Gastroesophageal sphincter (tissue), 4 donors: Measurements from ENCODE around the gene MOV10. TPM values are rescaled to one million over a fixed set of nuclear protein-coding genes. Genes with fewer than 3 reads are reported as not detected.

Source experiments
- ATAC-seq: fragments of 150-250 bp; one replicate; pipeline ENCODE4 v1.9.1; 2016; ENCODE audit warnings: mild to moderate bottlenecking, moderate library complexity
- H3K27ac ChIP-seq, 4 donors: fragments of 200-600 bp; sonication (generic) in 3 of 4; 1 replicate in 3 of 4; 2 replicates in 1 of 4; pipeline ENCODE4 v1.5.1; 2016 to 2019
- H3K27me3 ChIP-seq: fragments of 200-600 bp; sonication (generic); one replicate; pipeline ENCODE4 v1.5.1; 2019
- H3K36me3 ChIP-seq, 2 donors: fragments of 200-600 bp; sonication (generic); one replicate each; pipeline ENCODE4 v1.5.1; 2019; ENCODE audit warnings: control low read depth in 1 of 2
- H3K4me1 ChIP-seq, 3 donors: fragments of 200-600 bp; sonication (generic); 1 replicate in 2 of 3; 2 replicates in 1 of 3; pipeline ENCODE4 v1.5.1; 2016 to 2019; ENCODE audit warnings: control low read depth in 2 of 3
- H3K4me3 ChIP-seq, 2 donors: fragments of 200-600 bp; sonication (generic); one replicate each; pipeline ENCODE4 v1.5.1; 2019; ENCODE audit warnings: mild to moderate bottlenecking in 1 of 2, moderate library complexity in 1 of 2
- H3K9me3 ChIP-seq, 3 donors: fragments of 200-600 bp; sonication (generic); one replicate each; pipeline ENCODE4 v1.5.1; 2017 to 2019; ENCODE audit warnings: control low read depth in 2 of 3
- EP300 ChIP-seq: sonication (generic); formaldehyde crosslinking; IDR thresholded peaks from one replicate; pipeline ENCODE4 v1.6.1; 2017; ENCODE audit warnings: antibody characterized with exemption, mild to moderate bottlenecking
- POLR2A ChIP-seq, 2 donors: fragments of 450-650 bp; IDR thresholded peaks; one replicate each; pipeline ENCODE4 v1.6.1; 2017; ENCODE audit warnings: antibody characterized with exemption in 2 of 2, mild to moderate bottlenecking in 2 of 2, moderate library complexity in 1 of 2
- POLR2AphosphoS5 ChIP-seq: sonication (generic); formaldehyde crosslinking; IDR thresholded peaks from one replicate; pipeline ENCODE4 v1.6.1; 2017; ENCODE audit warnings: antibody characterized with exemption
- WGBS, 2 donors: methylation state at CpG; one replicate each; pipeline ENCODE4 v1.1.5; 2018; ENCODE audit warnings: low coverage in 1 of 2; 5-methylcytosine and 5-hydroxymethylcytosine counted together
- total RNA-seq, 4 donors: library from RNA; depleted of rRNA; stranded (reverse); fragments of >200 nt; gene quantifications; one replicate each; pipeline ENCODE4 v1.1.0, GENCODE V29; 2016
- TF ChIP-seq, protein P1 (sequence below), 4 experiments: fragments of 200-600 bp in 2 of 4; fragments of 450-650 bp in 2 of 4; sonication (generic) in 1 of 4; IDR thresholded peaks; one replicate each; pipeline ENCODE4 v1.5.1; 2017 to 2019; ENCODE audit warnings: antibody characterized with exemption in 4 of 4, mild to moderate bottlenecking in 2 of 4, moderate library complexity in 2 of 4

Gene MOV10
- total RNA-seq, 4 donors from 2014 or later = 13.4 to 25.3 (median 18.8) TPM

- Histone ChIP-seq H3K9me3 (no peaks in the 10 kb centered on the region), H3K4me1 (peaks cover 5 to 90% (median 63%) of the 10 kb centered on the region in 3 donors), H3K27ac (peak overlapping the region; percentile 67 to 100 (median 94)), H3K36me3 (peaks cover 0 to 57% of the 10 kb centered on the region in 2 donors), H3K27me3 (no peaks in the 10 kb centered on the region), H3K4me3 (no peak overlapping the region)
- TF ChIP-seq POLR2AphosphoS5 (no peak), POLR2A (IDR thresholded peaks at IDR 0.05) (no peak), EP300 (no peak)
- TF ChIP-seq, protein P1, sequence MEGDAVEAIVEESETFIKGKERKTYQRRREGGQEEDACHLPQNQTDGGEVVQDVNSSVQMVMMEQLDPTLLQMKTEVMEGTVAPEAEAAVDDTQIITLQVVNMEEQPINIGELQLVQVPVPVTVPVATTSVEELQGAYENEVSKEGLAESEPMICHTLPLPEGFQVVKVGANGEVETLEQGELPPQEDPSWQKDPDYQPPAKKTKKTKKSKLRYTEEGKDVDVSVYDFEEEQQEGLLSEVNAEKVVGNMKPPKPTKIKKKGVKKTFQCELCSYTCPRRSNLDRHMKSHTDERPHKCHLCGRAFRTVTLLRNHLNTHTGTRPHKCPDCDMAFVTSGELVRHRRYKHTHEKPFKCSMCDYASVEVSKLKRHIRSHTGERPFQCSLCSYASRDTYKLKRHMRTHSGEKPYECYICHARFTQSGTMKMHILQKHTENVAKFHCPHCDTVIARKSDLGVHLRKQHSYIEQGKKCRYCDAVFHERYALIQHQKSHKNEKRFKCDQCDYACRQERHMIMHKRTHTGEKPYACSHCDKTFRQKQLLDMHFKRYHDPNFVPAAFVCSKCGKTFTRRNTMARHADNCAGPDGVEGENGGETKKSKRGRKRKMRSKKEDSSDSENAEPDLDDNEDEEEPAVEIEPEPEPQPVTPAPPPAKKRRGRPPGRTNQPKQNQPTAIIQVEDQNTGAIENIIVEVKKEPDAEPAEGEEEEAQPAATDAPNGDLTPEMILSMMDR (IDR thresholded peaks at IDR 0.05) = no peak
- WGBS, 2 donors = 51 to 63% methylated on average over 5 to 16 of the region's 17 CpGs
- no peak for ATAC-seq
Measured at GRCh38 chr1:112701227-112702066, 27.0 kb downstream of the MOV10 start.

DNA sequence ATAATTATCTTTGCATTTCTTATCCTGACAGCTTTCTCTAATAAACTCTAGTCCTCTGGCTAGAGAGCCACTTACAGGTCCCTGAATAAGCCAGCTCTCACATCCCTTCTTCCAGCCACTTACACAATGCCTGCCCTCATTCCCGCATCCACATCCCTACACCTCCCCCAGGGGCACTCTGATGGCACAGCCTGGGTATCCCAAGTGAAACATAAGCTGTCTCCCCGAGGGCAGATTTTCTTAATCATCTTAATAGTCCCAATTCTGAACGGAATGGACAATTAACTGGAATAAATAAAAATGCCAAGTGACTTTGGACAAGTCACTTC is 27.6 kb downstream of the MOV10 start:
- Histone ChIP-seq H3K4me1 (peaks cover 5 to 90% (median 63%) of the 10 kb centered on the region in 3 donors), H3K9me3 (no peaks in the 10 kb centered on the region), H3K27me3 (no peaks in the 10 kb centered on the region), H3K27ac (peak overlapping the region in 3 of 4 donors; percentile 93 to 100 (median 96)), H3K4me3 (no peak overlapping the region), H3K36me3 (peaks cover 0 to 51% of the 10 kb centered on the region in 2 donors)
- TF ChIP-seq POLR2A (IDR thresholded peaks at IDR 0.05) (no peak), EP300 (no peak), POLR2AphosphoS5 (no peak)
- TF ChIP-seq, protein P1 (IDR thresholded peaks at IDR 0.05) = no peak
- no peak for ATAC-seq
- WGBS, 2 donors = 24 to 35% methylated on average over 2 to 3 of the region's 3 CpGs

DNA sequence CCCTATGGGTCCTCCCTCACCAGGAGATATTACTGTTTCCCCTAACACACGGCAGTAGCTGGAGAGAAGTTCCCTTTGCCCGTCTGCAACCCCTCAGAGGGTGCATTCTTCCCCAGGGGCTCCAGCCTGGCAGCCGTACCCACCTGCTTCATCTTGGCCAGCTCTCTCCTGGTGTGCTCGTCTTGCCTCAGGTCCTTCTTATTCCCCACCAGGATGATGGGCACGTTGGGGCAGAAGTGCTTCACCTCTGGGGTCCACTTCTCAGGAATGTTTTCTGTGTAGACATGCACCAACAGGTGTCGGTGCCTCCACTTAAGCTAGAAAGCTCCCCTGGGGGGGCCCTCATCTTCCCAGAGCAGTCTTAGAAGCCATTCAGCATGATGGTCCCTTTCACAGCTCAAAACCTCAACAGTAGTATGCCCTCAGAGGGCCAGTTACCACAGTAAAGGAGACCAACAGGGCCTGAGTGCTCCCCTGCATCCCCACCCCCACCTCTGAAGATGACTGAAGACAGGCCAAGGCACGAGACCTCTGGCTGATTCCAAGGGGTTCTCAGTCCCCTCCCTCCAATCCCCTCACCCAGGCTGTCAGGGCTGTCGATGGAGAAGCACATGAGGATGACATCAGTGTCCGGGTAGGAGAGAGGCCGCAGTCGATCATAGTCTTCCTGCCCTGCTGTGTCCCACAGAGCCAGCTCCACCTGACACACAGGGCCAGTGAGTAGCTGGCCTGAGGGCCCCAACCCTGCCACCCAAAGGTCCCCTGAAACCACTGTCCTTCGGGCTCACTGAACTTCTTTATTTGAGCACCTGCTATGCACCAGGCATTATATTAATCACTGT is 28.2 kb downstream of the MOV10 start:
- Histone ChIP-seq H3K27ac (peak overlapping the region in 3 of 4 donors; percentile 93 to 100 (median 96)), H3K9me3 (no peaks in the 10 kb centered on the region)

GRCh38 chr1:112703706-112704105 is 29.2 kb downstream of the MOV10 start:
- Histone ChIP-seq H3K9me3 (no peaks in the 10 kb centered on the region), H3K4me1 (peaks cover 5 to 83% (median 63%) of the 10 kb centered on the region in 3 donors), H3K27me3 (no peaks in the 10 kb centered on the region), H3K36me3 (peaks cover 0 to 34% of the 10 kb centered on the region in 2 donors), H3K4me3 (no peak overlapping the region), H3K27ac (peak overlapping the region in 3 of 4 donors; percentile 93 to 100 (median 96))
- TF ChIP-seq POLR2A (IDR thresholded peaks at IDR 0.05) (no peak), EP300 (no peak), POLR2AphosphoS5 (no peak)
- TF ChIP-seq, protein P1 (IDR thresholded peaks at IDR 0.05) = no peak
- 50 to 80% methylated on average over 1 to 4 of the region's 8 CpGs for WGBS, 2 donors
- ATAC-seq = no peak

More for the DNA sequence above, 28.2 kb downstream of the MOV10 start:
- H3K36me3 ChIP-seq = peaks cover 0 to 45% of the 10 kb centered on the region in 2 donors
- no peaks in the 10 kb centered on the region for H3K27me3 ChIP-seq
- no peak overlapping the region for H3K4me3 ChIP-seq
- no peak for ATAC-seq
- TF ChIP-seq POLR2A (IDR thresholded peaks at IDR 0.05) (no peak), EP300 (no peak), POLR2AphosphoS5 (no peak)
- TF ChIP-seq, protein P1 (IDR thresholded peaks at IDR 0.05) = no peak
- WGBS, 2 donors = 39 to 40% methylated on average over 3 to 4 of the region's 12 CpGs
- H3K4me1 ChIP-seq = peaks cover 5 to 89% (median 63%) of the 10 kb centered on the region in 3 donors
